ENCODE results near the gene RB1.

DNA sequence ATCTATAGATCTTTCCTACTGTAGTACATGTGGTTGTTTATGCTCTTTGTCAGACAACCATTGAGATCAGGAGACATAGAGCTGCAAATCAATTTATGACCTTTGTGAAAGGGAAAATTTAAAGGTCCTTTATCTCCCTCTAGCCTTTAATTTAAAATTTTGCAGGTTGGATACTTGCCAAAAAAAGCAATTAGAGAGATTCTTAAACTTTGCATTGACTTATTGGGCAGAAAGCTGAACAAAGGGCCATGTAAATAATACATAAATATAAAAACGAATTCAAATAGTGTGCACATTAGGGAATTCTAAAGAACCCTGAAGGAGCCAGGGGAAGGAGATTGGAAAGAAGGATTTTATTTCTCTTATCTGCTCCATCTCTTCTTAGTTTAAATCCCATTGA, 22.0 kb upstream of the RB1 start:
- no peak for TF ChIP-seq ZBTB21 (CRISPR knock-in tag; IDR thresholded peaks at IDR 0.05; ENCODE audit: borderline replicate concordance)
- TF ChIP-seq, protein P1, sequence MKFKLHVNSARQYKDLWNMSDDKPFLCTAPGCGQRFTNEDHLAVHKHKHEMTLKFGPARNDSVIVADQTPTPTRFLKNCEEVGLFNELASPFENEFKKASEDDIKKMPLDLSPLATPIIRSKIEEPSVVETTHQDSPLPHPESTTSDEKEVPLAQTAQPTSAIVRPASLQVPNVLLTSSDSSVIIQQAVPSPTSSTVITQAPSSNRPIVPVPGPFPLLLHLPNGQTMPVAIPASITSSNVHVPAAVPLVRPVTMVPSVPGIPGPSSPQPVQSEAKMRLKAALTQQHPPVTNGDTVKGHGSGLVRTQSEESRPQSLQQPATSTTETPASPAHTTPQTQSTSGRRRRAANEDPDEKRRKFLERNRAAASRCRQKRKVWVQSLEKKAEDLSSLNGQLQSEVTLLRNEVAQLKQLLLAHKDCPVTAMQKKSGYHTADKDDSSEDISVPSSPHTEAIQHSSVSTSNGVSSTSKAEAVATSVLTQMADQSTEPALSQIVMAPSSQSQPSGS (CRISPR knock-in tag; IDR thresholded peaks at IDR 0.05; ENCODE audit: borderline replicate concordance, low read depth): no peak
- TF ChIP-seq USF2 (CRISPR knock-in tag; IDR thresholded peaks at IDR 0.05): no peak
- no peak for TF ChIP-seq SOX15 (CRISPR knock-in tag; IDR thresholded peaks at IDR 0.05)
- TF ChIP-seq ZNF416 (CRISPR knock-in tag; IDR thresholded peaks at IDR 0.05): no peak
- TF ChIP-seq CTCF (IDR thresholded peaks at IDR 0.05): no peak
- TF ChIP-seq PRRX2 (CRISPR knock-in tag; IDR thresholded peaks at IDR 0.05): no peak
- no peak for TF ChIP-seq USF1 (CRISPR knock-in tag; IDR thresholded peaks at IDR 0.05)
- TF ChIP-seq, protein P2, sequence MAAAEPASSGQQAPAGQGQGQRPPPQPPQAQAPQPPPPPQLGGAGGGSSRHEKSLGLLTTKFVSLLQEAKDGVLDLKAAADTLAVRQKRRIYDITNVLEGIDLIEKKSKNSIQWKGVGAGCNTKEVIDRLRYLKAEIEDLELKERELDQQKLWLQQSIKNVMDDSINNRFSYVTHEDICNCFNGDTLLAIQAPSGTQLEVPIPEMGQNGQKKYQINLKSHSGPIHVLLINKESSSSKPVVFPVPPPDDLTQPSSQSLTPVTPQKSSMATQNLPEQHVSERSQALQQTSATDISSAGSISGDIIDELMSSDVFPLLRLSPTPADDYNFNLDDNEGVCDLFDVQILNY (CRISPR knock-in tag; IDR thresholded peaks at IDR 0.05): no peak
- no peak for TF ChIP-seq ZNF512 (CRISPR knock-in tag; IDR thresholded peaks at IDR 0.05; ENCODE audit: borderline replicate concordance)
